AG04449 (cell line): ENCODE results near the gene MYOCD.

Experiments
- CTCF ChIA-PET: fragments of 350-600 bp; formaldehyde crosslinking; extraction: SDS; loops from one replicate; lab custom pipeline; 2021; ENCODE audit warnings: antibody characterized with exemption; lab: Yijun Ruan, JAX
- POLR2A ChIA-PET: fragments of 400-600, 350-600 bp; formaldehyde crosslinking; extraction: SDS; loops from one replicate; lab custom pipeline; 2020; ENCODE audit warnings: antibody characterized with exemption, inconsistent platforms; lab: Yijun Ruan, JAX
- DNase-seq: peaks from one replicate; pipeline ENCODE4 v3.0.0-alpha.2; 2010; ENCODE audit warnings: low read depth, low spot score
- H3K4me3 ChIP-seq: 2 replicates; pipeline ENCODE4 v1.5.1; 2011; ENCODE audit warnings: low read depth, mild to moderate bottlenecking, control low read depth, low read length
- TF ChIP-seq, protein P1 (sequence below): IDR thresholded peaks from one replicate; pipeline ENCODE4 v1.5.1; 2011; ENCODE audit warnings: mild to moderate bottlenecking, moderate library complexity, low read length, control low read depth, inconsistent platforms; ENCODE audit not compliant: insufficient read depth; ENCODE audit errors: missing control alignments

The MYOCD gene

GRCh38 chr17:12640364-12640763 is 25.3 kb upstream of the MYOCD start:
- POLR2A ChIA-PET: no interaction called here
- no peak overlapping the region for H3K4me3 ChIP-seq
- TF ChIP-seq, protein P1, sequence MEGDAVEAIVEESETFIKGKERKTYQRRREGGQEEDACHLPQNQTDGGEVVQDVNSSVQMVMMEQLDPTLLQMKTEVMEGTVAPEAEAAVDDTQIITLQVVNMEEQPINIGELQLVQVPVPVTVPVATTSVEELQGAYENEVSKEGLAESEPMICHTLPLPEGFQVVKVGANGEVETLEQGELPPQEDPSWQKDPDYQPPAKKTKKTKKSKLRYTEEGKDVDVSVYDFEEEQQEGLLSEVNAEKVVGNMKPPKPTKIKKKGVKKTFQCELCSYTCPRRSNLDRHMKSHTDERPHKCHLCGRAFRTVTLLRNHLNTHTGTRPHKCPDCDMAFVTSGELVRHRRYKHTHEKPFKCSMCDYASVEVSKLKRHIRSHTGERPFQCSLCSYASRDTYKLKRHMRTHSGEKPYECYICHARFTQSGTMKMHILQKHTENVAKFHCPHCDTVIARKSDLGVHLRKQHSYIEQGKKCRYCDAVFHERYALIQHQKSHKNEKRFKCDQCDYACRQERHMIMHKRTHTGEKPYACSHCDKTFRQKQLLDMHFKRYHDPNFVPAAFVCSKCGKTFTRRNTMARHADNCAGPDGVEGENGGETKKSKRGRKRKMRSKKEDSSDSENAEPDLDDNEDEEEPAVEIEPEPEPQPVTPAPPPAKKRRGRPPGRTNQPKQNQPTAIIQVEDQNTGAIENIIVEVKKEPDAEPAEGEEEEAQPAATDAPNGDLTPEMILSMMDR: no peak
- DNase-seq: no peak
- CTCF ChIA-PET: no interaction called here

GRCh38 chr17:12641084-12641483 is 24.6 kb upstream of the MYOCD start:
- POLR2A ChIA-PET: no interaction called here

DNA sequence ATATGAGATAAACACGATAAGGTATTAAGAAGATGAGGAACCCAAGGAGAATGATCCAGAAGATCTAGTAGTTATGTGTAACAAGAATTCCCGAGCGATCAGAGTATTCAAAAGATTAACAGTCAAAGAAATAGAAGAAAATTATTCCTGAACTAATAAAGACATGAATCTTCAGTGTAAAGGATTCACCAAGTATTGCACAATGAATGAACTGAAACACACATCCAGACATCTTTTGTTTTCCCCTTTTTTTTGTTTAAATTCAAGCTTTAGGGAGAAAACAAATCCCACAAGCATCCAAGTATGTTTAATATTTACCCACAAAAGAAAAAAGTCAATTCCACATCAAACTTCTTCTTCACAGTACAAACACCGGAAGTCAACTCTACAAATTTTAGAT is 23.7 kb upstream of the MYOCD start:
- no peak overlapping the region for H3K4me3 ChIP-seq
- POLR2A ChIA-PET: no interaction called here
- TF ChIP-seq, protein P1: no peak
- CTCF ChIA-PET: interaction anchor here (1.2 kb wide), 1 partner anchor 96 kb away, joined by 4 read pairs; no protein-coding TSS in a partner anchor
- no peak for DNase-seq

More at GRCh38 chr17:12641084-12641483, 24.6 kb upstream of the MYOCD start:
- no peak for DNase-seq
- CTCF ChIA-PET: interaction anchor here (0.7 kb wide), 1 partner anchor 12 kb away, joined by 3 read pairs; no protein-coding TSS in a partner anchor
- H3K4me3 ChIP-seq: no peak overlapping the region
- TF ChIP-seq, protein P1: no peak

- H3K4me3 ChIP-seq: no peak overlapping the region
- ChIA-PET POLR2A (no interaction called here), CTCF (interaction anchor here (0.7 kb wide), 1 partner anchor 38 kb away, joined by 3 read pairs; no protein-coding TSS in a partner anchor)
- DNase-seq: no peak
- TF ChIP-seq, protein P1: no peak
These were observed 21.9 kb upstream of the MYOCD start for GRCh38 chr17:12643822-12644221.

DNA sequence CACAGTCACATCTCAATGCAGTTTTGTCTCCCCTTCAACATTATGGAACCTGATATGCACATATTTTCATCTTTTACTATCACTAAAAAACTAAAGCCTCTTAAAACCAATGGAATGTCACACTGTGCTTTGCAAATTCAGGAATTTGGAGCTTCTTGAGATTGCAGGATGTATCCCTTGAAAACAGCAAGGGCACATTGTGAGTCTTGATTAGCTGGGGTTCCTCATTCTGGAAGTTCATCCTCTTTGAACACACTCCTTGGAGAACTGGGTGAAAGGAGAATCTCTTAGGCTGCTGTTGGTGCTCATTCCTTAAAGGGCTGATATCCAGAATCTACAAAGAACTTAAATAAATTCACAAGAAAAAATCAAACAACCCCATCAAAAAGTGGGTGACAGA is 21.1 kb upstream of the MYOCD start:
- TF ChIP-seq, protein P1: no peak
- ChIA-PET POLR2A (no interaction called here), CTCF (interaction anchor here (0.7 kb wide), 2 partner anchors 26 to 39 kb away, joined by 3 read pairs; no protein-coding TSS in a partner anchor)
- H3K4me3 ChIP-seq: no peak overlapping the region
- no peak for DNase-seq

DNA sequence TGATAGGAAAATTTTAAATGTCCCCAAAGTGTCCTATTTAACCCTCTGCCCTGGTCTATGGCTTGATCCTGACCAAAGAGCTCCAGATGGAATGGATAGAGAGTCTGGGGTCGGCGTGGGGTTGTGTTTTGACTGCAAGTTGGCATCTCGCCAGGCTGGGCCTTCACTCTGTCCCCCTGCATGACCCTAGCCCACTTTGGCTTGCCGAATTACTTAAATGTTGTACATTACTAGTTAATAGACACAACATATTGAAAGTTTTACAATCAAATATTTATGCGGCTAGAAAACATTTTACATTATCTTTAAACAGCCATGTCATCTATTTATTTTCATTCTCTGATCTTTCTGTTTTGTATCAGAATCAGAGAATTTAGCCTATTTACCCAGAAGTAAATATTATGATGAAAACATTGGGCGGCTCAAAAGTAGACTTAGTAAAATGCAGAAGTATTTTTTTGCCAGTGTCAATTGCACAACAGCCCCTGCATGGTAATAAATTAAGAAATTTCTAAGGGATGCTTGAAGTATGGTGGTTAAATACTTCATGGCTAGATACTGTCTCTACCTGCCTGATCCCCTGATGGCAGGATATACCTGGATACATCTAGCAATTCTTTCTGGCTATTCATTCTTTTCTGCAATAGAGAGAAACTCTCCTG is 18.8 kb upstream of the MYOCD start:
- ChIA-PET CTCF (interaction anchor here (1.4 kb wide), 1 partner anchor 100 kb away, joined by 4 read pairs; no protein-coding TSS in a partner anchor), POLR2A (no interaction called here)
- no peak for DNase-seq
- TF ChIP-seq, protein P1: no peak
- H3K4me3 ChIP-seq: no peak overlapping the region
